GM20000 (cell line): ENCODE results near the gene PRSS37.

Source experiments
- DNase-seq: peaks from one replicate; pipeline ENCODE4 v3.0.0; 2012; ENCODE audit warnings: low spot score
- TF ChIP-seq, protein P1 (sequence below): IDR thresholded peaks from 2 replicates; pipeline ENCODE4 v1.5.1; 2012; ENCODE audit warnings: mild to moderate bottlenecking, control low read depth; ENCODE audit errors: extremely low read depth, missing control alignments

Gene PRSS37, protein sequence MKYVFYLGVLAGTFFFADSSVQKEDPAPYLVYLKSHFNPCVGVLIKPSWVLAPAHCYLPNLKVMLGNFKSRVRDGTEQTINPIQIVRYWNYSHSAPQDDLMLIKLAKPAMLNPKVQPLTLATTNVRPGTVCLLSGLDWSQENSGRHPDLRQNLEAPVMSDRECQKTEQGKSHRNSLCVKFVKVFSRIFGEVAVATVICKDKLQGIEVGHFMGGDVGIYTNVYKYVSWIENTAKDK

DNA sequence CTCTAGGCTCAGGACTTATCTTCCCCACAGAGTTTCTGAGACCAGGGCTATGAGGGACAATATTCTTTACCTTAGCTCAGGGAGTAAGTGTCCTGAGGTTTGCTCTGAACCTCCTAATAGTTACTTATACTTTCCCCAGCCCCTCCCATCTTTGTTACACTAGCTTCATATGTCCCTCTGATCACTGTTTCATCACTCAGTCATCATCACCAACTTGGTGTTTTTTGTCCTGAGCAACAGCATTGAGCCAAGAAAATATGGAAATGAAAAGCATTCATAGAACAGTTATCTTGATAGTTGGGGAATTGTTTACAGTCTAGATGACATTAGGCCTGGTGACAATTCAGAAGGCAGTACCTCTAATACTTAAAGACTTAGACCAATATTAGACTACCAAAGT is at the start of gene PRSS37:
PRSS37 (minus strand) TSS at position 101 of the 400 bp plus-strand sequence. CDS start 436 bp downstream, outside the sequence.
- DNase-seq: no peak
- TF ChIP-seq, protein P1, sequence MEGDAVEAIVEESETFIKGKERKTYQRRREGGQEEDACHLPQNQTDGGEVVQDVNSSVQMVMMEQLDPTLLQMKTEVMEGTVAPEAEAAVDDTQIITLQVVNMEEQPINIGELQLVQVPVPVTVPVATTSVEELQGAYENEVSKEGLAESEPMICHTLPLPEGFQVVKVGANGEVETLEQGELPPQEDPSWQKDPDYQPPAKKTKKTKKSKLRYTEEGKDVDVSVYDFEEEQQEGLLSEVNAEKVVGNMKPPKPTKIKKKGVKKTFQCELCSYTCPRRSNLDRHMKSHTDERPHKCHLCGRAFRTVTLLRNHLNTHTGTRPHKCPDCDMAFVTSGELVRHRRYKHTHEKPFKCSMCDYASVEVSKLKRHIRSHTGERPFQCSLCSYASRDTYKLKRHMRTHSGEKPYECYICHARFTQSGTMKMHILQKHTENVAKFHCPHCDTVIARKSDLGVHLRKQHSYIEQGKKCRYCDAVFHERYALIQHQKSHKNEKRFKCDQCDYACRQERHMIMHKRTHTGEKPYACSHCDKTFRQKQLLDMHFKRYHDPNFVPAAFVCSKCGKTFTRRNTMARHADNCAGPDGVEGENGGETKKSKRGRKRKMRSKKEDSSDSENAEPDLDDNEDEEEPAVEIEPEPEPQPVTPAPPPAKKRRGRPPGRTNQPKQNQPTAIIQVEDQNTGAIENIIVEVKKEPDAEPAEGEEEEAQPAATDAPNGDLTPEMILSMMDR: no peak

DNA sequence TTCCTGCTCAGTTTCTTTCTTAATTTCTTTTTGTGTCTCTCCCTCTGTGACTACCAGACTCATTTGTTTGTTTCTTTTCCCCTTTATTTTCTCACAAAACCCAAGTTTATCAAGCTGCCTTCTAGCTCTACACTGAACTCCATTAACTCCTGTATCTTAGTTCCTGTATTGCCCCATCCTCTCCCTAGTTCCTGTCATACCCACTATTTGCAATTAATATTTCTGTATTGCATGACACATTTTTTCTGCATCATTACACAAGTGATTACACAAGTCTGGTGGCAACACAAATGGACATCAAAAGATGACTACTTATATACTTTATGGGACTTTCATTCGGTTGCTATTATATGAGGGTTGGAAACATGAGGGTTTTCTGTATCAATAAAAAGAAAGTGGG is 48.0 kb upstream of the PRSS37 start:
- no peak for DNase-seq
- TF ChIP-seq, protein P1: no peak

DNA sequence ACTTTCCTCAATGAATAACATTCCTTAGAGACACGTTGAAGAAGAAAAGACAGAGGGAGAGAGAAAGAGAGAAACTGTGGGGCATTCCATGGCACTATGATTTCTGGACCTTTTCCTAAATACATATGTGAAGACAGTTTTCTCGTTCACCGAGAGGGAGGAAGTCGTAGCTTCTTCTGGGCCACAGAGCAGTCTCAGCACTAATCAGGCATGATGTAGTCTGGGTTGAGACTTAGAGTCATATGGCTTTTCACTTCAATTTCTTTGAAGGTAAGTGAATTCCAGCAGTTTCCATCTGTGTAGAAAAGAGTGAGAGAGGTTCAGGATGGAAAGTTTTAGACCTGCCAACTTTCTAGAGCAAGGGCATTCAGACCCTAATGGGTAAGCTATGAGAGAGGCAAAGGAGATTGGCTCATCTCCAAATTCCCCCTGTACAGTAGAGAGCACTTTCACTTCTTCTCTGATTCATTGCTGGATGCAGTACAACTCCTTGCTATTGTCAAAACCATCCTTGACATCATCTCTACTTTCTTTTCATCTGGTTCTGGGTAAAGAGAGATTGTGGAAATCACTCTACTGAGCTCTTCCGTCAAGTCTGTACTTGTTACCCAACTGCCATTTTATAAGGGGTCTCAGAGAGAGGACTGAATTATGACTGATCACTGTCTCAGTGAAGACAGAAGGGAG is 43.4 kb upstream of the PRSS37 start:
- TF ChIP-seq, protein P1: no peak

DNA sequence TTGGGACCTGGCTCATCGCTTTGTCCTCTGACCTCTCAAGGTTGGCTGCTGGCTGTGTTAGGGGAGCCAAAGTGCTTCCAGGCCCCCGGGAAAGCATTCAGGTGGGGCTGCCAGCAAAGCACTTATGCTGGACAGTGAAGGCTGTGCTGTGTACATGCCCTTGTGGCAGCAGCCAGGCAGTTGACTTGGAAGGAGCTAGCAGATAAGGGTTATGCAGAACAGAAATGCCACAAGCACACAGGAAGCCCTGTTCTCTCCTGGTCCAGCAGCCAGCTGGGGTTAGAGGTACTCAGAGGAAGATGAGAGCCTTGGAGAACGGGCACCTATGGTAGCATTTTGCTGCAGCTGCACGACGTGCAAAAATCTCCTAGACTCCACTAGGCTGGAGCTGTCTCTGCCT is 39.7 kb upstream of the PRSS37 start:
- TF ChIP-seq, protein P1: no peak
- DNase-seq: no peak

More for the DNA sequence above, 43.4 kb upstream of the PRSS37 start:
- DNase-seq: peak; percentile 6

DNA sequence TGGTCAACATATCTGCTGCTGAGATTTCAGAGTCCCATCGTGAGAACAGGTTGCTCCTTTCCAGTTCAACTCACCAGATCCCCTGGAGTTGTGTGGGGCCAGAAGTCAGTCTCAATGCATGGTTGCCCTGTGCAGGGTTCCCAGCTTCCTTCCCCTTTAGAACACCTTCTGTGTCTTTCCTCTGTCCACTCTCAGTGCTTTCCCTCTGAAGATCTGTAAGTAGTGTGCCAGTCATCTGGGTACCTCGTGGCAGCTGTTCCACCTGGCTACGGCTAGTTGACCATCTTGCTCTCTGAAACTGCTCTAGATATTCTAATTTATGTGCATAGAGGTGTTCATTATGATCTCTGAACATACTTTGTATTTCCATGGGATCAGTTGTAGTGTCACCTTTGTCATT is 36.1 kb upstream of the PRSS37 start:
- no peak for DNase-seq
- TF ChIP-seq, protein P1: no peak

DNA sequence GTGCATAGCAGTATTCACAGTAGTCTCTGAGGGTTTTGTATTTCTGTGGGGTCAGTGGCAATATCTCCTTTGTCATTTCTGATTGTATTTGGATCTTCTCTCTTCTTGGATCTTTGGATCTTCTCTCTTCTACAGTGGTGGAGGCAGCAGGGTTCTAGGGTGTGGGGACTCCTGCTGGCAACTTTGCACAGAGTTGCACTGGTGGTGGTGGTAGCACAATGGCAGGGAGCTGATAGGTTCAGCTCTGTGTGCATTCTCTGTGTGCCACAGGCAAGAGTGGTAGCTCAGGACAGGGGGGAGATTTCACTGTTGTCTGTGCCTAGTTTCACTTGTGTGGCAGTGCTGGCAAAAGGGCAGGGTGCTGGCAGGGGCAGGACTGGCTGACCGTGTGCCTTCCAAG is 35.1 kb upstream of the PRSS37 start:
- no peak for DNase-seq
- TF ChIP-seq, protein P1: no peak

DNA sequence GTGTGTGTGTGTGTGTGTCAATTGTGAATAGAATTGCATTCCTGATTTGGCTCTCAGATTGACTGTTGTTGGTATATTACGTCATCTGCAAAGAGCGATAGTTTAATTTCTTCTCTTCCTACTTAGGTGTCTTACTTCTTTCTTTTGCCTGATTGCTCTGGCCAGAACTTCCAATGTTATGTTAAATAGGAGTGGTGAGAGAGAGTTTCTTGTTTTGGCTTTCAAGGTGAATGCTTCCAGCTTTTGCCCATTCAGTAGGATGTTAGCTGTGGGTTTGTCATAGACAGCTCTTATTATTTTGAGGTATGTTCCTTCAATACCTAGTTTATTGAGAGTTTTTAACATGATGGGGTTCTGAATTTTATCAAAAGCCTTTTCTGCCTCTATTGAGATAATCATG is 34.2 kb upstream of the PRSS37 start:
- TF ChIP-seq, protein P1: no peak
- no peak for DNase-seq
